ENCODE results near the gene PICALM.
"Not testable (repeated sequence)": the region's sequence is repeated elsewhere in the genome, so short reads cannot be mapped to it uniquely, and the experiment has no call there.

Gene PICALM

GRCh38 chr11:85967457-85967856 lies 101.4 kb downstream of the PICALM start:
- no peak for DNase-seq

GRCh38 chr11:85965202-85965601 lies 103.7 kb downstream of the PICALM start:
- no peak for DNase-seq

- DNase-seq: no peak
Observed at GRCh38 chr11:85961930-85962363, 106.9 kb downstream of the PICALM start.

GRCh38 chr11:85961130-85961529 lies 107.8 kb downstream of the PICALM start:
- DNase-seq: no peak

GRCh38 chr11:85960678-85961077 lies 108.2 kb downstream of the PICALM start:
- no peak for DNase-seq

GRCh38 chr11:85955531-85955930 lies 113.4 kb downstream of the PICALM start:
- no peak for DNase-seq

GRCh38 chr11:85953491-85954143 lies 115.3 kb downstream of the PICALM start:
- DNase-seq: no peak

- DNase-seq: not testable (repeated sequence)
Observed at GRCh38 chr11:85952108-85952485, 116.8 kb downstream of the PICALM start.

- no peak for DNase-seq
Observed at GRCh38 chr11:85951428-85952107, 117.3 kb downstream of the PICALM start.

- no peak for DNase-seq
Observed at GRCh38 chr11:85951049-85951405, 117.9 kb downstream of the PICALM start.

GRCh38 chr11:85950317-85951048 lies 118.4 kb downstream of the PICALM start:
- no peak for DNase-seq

- DNase-seq: no peak
Observed at GRCh38 chr11:85949798-85950197, 119.1 kb downstream of the PICALM start.

GRCh38 chr11:85948884-85949283 lies 120.0 kb downstream of the PICALM start:
- no peak for DNase-seq

- no peak for DNase-seq
Observed at GRCh38 chr11:85947431-85948272, 121.2 kb downstream of the PICALM start.

GRCh38 chr11:85946221-85946620 lies 122.7 kb downstream of the PICALM start:
- DNase-seq: no peak

GRCh38 chr11:85945788-85946187 lies 123.1 kb downstream of the PICALM start:
- DNase-seq: no peak

GRCh38 chr11:85945296-85945695 lies 123.6 kb downstream of the PICALM start:
- no peak for DNase-seq

- peak; percentile 22 for DNase-seq
Observed at GRCh38 chr11:85941380-85941973, 127.4 kb downstream of the PICALM start.

- no peak for DNase-seq
Observed at GRCh38 chr11:85939099-85940015, 129.5 kb downstream of the PICALM start.

- no peak for DNase-seq
Observed at GRCh38 chr11:85937835-85938234, 131.0 kb downstream of the PICALM start.

GRCh38 chr11:85935751-85936150 lies 133.1 kb downstream of the PICALM start:
- DNase-seq: no peak

Data from NCI-H524 treated with DMSO at 0.1 percent for 48 hours (cell line).